Activated T-helper 9 cell treated with anti-CD3 and anti-CD28 coated beads, Interleukin-2, amount 50 U/mL, for 16 hours (primary cell): ENCODE measurements around the gene RFT1.

ENCODE experiments used
- DNase-seq: peaks from one replicate; pipeline ENCODE4 v3.0.0-alpha.2; 2020; ENCODE audit warnings: low read depth

RFT1 gene

DNA sequence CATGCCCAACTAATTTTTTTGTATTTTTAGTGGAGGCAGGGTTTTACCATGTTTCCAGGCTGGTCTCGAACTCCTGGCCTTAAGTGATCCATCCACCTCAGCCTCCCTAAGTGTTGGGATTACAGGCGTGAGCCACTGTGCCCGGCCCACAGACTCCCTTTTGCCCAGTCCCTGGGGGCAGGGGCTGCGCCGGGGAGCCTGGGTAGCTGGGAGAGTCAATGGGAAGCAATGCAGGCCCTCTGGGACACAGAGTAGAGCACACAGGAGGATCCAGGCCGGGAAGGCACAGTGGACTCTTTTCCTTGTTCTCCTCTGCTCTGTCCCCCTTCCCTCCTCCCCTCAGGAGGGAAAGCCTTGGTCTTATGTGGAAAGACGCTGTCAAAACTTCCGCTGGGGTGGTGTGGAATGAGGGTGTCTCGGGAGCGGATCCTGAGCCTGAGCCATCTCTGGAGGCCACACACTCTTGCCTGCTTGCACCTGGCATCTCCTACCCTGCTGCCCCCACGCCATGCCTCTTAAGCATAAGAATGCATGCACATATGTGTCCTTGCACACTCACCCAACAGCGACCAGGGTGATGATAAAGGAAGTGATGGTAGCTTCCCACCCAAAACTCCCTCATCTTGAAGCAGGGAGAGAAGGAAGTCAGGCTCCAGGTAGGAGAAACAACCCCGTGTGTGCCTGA, 18.9 kb upstream of the RFT1 start:
- no peak for DNase-seq

DNA sequence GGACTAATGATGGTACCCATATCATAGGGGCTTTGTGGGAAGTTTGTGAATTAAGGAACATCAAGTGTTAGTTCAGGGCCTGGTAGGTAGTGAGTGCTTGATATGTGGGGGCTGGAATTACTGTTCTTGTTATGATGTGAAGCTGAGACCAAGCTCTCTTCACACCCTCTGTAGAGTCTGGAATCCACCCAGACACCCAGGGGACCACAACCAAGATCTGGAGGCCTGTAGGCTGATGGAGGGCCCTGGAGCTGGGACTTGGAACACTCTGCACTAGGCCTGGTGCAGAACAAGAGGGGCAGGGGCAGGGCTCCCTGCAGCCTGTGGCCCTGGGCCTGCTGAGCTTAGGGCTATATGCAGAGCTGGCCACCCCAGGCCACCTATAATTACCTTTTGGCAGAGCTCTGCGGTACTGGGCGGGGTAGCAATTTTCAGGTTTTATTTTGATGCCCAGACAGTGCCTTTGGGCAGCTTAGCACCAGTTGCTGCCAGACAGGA, 17.7 kb upstream of the RFT1 start:
- no peak for DNase-seq

DNA sequence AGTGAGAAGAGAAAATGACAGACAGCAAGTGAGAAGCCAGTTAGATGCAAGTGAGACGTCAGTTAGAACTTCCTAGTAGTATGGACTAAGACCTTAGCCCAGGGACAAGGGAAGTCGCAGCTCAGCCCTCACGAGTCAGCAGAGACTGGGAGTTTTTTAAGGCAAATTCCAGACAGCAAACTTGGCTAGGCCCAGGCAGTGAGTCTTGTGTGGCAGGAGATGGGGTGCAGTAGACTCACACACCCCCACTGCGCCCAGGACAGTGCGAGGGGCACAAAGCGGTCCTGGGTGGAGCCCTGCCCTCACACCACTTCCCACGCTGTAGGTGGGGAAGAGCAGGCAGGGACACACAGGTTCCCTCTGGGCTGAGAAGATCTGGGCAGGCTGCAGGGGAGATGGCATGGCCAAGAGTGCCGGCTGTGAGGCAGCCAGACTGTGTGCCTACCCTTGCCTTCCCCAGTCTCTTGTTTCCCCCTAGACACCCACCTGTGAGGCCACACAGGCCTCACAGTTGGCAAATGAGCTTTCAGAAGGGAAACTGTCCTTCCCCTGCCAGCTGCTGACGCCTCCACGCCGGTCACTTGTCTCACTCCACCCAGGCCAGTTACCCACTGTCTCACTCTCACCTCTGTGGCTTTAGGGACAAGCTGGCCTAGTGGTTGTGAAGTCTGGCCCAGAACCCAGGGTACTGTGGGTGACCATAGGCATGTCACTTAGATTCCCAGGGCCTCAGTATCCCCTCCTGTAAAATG, 17.1 kb upstream of the RFT1 start:
- no peak for DNase-seq

DNA sequence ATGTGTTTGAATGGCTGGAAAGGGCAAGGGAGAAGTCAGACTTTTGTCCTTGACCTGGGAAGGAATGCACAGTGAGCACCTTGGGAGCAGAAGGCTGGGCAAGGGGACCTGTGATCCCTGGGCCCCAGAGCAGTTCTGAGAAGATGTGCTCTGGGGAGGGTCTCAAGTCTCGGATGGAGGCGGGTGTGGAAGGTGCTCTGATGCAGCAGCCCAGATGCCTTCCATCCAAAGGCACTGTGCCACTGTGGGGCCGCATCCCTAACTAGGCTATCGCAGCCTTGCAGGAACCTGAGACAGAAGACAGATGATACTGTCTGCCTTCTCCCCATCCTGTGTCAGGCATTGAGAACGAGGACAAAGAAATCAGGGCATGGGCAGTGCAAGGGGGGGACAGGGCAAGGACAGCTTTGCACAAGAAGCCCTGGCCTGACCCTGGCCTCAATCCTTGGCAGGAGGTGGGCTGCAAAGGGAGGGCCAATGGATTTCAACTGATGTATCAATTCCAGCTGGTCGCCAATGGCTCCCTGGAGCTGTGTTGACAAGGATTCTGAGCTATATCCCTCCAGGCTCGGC, 16.2 kb upstream of the RFT1 start:
- no peak for DNase-seq

DNA sequence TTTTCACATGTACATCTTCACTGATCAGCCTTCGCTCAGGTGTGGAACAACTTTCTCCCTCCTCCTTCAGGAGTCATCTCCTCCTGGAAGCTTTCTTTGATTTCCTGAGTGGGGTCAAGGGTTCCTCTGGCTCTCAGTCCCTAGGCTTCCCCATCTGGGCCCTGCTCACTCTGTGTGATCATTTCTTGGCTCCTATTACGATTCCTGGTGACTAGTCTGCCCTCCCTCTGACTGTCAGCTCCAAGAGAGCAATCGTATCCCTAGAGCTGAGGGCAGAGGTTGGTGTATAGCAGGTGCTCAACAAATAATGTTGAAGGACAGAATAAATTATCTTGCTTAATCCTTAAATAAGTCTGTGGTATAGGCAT, 15.5 kb upstream of the RFT1 start:
- DNase-seq = no peak

DNA sequence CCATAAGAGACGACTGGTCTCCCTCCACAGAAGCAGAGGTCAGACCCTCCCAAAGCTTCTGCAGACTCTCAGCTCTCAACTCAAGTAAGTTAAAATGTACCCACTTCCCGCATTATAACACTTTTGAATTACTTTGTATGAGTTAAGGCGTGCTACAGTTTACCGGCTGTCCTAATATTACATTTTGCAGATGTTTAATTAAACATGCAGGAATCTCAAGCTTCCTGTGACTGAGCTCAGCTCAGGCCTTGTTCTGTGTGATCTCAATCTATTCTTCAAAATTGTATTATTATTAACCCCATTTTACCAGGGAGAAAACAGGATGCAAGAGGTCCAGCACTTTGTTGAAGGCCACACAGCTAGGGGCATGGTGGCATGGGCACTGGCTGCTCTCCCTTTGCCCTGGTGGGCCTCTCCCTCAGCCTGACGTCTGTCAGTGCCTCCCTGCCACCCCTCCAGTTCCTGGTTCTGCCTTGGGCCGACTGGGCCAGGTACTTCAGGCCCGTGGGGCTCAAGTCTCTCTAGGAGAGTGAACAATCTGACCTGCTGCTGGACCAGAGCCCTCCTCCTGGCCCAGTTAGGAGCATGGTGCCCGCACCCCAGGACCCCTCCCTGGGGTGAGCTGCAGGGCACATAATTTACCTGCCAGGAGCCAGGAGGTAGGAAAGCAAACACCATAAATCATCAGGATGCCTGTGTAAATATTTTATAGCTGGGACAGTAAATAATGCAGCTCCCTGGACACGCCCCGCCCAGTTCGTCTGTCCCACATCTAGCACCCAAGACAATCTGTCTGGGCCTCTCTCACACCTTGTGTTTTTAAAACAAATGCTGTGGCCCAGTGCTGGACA, 14.9 kb upstream of the RFT1 start:
- no peak for DNase-seq

DNA sequence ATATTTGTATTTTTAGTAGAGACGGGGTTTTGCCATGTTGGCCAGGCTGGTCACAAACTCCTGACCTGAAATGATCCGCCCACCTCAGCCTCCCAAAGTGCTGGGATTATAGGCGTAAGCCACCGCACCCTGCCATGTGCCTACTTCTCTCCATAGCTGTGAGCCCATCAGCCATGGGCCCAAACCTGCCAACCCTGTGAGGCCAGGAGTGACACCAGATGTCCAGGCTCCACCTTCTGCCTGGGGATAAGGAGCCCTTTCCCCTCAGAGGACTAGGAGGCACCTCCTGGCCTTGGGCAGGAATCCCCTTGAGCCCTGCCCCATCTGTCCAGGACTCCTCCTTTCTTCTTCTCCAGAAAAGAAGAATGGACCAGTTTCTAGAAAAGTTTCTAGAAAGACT, 14.2 kb upstream of the RFT1 start:
- no peak for DNase-seq

DNA sequence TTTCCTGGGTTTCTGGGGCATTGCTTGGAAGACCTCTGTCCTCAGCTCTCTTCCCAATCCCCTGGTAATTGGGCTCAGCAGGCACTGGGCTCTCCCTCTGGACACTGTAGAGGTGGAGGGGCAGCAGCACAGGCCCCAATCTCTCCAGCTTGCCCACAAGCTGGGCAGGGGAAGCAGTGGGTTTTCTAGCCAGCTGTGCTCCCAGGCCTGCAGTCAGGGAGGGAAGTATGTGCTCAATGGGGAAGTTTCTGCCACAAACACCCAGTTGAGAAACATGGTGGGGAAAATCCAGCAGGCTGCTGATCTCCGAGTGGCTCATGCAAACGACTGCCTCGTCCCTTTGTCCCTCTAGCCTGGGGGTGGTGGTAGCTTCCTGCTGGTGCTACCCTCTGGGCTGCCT, 12.8 kb upstream of the RFT1 start:
- no peak for DNase-seq

DNA sequence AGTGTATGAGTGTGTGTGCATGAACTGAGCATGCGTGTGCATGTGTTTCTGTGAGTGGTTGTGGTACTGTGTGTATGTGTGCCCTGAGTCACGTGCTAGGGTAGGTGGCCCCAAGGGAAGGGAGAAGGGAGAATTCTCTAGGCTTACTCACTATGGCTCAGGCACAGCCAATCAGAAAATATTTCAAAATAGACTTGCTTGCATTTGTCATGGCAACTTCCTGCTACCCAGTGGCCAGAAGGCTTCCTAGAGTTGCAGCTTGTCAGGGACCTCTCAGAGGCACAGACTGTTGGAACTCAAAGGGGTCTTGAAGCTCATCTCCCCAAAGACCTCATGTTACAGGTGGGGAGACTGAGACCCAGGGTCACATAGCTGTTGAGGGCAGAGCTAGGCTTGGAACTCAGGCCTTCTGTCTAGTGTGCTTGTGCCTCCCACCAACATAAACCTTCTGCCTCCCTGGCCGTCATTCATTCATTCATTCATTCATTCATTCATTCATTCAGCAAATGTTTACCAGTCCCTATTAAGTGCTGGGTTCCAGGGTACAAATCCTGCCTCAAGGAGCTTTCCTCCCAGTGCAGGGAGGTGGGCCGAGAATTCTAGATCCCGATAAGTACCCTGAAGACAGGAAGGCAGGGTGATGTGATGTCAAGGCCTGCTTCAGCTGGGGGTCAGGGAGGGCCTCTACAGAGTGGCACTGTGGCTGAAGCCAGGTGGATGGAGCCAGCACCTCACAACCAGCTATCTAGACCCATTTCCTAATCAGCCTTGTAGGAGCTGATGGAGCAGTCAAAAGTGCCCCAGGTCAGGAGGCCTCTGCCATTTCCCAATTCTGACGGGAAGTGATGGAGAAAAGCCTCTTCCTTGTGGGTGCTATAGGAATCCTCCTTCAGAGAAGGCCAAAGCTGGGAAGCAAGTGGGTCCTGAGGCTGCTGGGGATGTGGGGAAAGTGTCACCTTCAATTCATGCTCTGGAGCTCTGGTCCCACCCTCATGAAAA, 10.9 kb upstream of the RFT1 start:
- DNase-seq = no peak

DNA sequence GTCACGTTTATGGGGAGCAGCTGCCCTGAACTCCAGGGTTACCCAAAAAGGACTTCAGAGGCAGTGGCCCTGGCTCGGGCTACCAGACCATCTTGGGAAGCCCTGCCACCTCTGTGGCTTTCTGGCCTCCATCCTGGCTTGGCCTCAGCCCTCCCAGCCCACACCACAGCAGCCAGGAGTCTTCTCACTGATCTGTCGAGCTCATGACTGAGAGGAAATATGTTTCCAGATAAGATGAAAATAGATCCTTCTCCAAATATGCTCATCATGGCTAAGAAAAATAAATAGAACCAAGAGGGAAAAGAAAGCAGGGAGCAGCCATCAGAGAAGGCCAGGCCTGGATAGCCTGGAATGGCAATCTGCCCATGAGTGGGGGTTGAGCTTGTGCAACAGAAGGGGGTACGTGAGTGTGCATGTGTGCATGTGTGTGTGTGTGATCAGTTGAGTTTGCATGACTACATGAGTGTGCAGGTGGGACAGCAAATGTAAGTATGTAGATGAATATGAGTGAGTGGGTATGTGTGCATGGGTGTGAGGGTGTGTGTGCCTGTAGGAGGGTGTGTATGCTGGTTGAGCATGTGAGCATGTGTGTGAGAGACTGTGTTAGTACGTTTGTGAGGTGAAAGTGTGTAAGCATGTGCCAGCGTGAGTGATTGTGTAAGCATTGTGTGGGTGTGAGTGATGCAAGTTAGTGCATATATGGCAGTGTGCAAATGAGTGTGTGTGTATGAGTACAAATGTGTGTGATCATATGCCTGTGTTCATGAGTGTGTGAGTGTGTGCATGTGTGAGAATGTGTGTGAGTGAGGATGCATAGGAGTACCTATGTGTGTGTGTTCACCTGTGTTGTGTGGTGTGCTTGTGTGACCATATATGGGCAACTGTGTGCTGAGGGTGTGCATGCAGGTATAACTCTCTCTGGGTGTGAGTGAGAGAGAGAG, 9.9 kb upstream of the RFT1 start:
- DNase-seq = no peak

DNA sequence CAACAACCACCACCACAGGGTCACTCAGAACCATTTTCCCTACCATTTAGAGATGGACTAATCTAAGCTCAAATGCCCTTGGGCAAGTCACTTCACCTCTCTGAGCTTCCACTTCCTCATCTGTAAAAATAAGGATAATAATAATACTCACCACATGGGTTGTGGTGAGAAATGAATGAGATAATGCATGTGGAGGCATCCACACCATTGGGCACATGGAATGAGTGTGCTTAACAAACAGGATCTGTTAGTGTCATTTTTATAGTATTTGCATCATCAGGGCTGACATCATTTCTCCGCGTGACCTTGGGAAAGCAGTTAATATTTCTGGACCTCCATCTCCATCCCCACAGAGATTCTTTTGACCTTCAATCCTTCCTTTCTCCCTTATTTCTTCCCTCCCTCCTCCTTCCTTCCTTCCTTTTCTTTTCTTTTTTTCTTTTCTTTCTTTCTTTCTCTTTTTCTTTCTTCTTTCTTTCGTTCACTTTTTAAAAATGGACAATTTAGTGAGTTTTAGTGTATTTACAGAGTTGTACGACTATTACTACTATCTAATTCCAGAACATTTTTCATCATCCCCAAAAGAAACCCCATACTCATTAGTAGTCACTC, 7.7 kb upstream of the RFT1 start:
- DNase-seq = no peak

DNA sequence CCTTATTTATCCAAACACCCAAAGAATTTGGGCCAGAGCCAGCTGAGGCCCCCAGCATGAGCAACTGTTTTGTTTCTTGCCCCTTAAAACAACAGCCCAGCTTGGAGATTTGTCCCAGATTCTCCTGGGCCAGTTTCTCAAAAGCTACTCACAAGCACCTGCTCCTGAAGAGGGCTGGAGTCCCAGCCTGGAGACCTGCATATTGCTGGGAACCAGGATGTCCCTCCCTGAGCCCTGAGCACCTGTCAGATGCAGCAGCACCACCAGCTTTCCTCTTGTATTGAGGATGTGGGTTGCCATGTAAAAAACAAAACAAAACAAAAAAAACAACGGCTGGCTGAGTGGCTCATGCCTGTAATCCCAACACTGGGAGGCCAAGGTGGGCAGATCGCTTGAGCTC, 7.0 kb upstream of the RFT1 start:
- no peak for DNase-seq

DNA sequence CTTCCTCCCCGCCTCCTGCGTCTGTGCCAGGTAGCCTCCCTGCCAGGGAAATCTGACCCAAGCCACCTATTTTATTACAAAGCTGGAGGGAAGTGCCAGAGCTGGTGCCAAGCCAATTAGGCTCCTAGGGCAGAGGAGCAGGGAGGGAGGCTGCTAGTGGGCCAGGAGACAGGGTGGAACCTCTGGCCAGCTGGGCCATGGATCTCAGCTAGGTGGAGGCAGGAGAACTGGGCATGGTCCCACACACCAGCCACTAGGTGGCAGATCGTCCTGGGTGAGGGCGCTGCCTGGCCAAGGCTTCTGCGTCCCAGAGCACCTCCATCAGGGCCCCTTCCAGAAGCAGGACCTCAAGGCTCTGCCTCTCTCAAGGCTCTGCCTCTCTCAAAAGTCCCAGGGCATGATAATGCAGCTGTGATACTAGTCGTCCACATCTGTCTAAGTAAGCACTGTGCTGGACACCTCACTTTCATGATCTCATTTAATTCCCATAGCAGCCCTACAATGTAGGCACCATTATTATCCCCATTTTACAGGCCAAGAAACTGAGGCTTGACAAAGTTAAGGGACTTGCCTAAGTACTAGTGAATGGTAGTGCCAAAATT, 4.5 kb upstream of the RFT1 start:
- DNase-seq = peak; percentile 45

DNA sequence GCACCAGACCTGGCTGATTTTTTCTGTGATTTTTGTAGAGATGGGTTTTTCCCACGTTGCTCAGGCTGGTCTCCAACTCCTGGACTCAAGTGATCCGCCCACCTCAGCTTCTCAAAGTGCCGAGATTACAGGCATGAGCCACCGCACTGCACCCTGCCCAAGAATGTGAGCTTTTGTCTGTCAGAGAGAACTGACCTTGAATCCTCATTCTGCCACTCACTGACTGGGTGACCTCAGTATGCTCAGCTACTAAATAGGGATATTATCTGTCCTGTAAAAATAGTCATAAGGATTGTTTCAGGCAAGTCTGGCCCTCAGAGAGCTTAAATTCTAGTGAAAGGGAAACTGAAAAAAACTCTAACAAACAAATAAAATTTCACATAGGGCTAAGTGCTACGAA, 2.1 kb upstream of the RFT1 start:
- DNase-seq = no peak

DNA sequence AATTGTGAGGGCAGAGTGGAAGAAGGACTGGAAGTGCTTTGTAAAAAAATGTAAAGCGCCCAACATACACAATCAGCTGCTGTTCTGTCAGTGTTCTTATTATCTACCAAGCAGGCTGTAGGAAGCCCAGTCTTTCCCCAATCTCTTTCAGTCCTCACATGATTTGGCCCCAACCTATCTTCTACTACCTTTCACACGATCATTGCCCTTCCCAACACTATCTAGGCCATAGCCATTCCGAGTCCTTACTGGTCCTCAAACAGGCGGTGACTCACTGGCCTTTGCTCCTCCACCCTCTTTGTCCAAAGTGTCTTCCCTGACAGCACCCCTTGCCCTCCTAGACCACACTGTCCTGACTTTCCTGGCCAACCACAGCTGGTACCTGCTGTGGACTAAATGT, 861 bp upstream of the RFT1 start:
- DNase-seq = no peak

DNA sequence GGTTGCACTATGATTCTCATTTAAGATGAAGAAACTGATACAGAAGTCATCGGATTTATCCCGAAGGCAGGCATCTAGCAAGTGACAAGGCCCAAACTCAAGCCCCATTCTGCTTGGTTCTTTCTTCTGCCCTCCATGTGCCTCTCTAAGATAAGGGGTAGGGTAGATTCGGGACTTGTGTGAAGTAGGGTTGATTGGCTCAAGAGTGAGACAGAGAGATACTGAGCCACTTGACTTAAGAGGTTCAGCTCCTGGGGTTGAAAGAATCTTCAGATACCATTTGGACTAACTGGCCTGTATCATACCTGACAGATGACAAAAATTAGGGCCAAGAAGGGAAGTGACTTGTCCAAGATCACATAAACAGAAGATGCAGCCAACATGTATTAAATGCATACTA, 891 bp downstream of the RFT1 start:
- DNase-seq = no peak

DNA sequence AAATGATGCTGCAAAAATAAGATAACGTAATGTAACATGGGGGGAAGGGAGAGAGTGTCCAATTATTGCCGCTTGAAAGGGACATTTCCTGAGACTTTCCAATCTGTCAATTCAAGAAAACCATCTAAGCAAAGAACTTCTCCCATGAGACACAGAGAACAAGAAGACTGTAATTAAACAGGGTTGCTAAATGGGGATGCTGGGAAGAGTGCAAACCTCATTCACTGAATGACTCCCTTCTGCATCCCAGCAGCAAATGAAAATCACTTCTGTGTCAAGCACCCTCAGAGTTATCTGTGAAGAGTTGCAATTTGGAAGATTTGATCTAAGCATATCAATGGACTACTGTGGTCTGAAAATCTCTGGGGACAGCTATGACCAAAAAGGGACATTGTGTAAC, 3.6 kb downstream of the RFT1 start:
- DNase-seq = no peak

DNA sequence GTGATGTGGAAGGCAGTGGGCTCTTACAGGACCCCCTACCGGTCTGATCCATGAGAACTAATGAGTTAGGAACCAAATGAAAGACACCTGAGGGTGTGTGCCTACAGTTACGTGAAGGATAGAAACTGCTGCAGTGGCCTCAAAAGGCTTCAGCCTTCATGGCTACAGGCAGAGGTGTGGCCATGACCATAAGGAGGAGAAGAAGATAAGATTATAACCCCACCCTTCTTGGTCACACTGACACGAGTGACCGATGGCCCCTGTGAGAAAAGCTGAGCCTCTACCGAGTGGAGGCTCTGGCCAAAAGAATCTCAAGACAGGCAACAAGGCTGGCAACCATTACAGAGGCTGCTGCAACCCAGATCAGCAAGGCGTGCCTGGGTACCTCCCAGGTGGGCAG, 6.3 kb downstream of the RFT1 start:
- DNase-seq = no peak

DNA sequence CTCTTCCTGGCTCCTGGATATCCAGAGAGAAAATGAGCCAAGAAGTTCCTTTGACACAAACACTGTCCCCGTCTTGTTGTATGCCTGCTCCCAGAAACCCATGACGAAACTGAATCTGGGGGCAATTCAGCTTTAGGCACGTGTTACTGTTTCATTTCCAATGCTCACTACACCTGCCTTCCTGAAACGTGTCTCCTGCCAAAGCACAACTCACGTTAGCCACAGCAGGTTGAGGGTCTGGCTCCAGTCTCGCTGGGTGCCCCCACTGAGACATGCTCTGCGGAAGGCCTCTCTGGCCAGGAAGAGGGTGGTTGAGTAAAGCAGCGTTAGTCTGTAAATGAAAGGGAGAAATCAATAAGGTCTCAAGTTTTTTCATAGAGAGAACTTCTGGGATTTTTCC, 6.7 kb downstream of the RFT1 start:
- DNase-seq = no peak
